ENCODE data around the gene BTRC. TPM values are rescaled to one million over a fixed set of nuclear protein-coding genes. Genes with fewer than 3 reads are reported as not detected.

BTRC gene
- polyA plus RNA-seq, 1 experiment = 23.2 TPM

DNA sequence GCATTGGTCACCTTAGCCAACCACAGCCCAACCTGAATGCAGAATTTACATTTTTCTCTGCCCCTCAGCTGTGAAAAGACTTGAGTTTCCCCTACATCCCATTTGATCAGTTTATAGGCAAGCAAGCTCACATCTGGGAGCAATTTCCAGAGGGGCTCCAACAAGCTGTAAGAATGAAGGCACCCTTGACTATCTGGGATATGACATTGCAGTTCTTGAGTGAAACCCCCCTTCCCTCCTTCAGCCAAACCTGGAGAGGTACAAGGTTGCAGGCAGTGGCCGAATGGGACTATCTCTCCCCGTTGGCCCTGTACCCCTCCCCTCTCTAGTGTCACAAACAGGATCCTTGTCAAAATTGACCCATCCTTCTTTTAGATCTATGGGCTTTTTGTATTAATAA is 203.6 kb downstream of the BTRC start:
- no peak for DNase-seq (ENCODE audit: low read depth, low spot score)
- Histone ChIP-seq H3K27me3 (ENCODE audit: control insufficient read depth, insufficient read depth, low read length) (no peaks in the 10 kb centered on the region), H3K27ac (ENCODE audit: low read depth, low read length) (no peak overlapping the region), H3K9me3 (ENCODE audit: control insufficient read depth, insufficient read depth, low read length) (no peaks in the 10 kb centered on the region), H3K4me3 (ENCODE audit: low read depth, low read length) (no peak overlapping the region)
- POLR2A ChIA-PET = no interaction called here
- CTCF ChIA-PET = interaction anchor here (0.6 to 1.5 kb wide), 2 partner anchors 219 to 343 kb away, joined by 3 to 8 read pairs; no protein-coding TSS in a partner anchor
- no peak for TF ChIP-seq CTCF (IDR thresholded peaks at IDR 0.05; ENCODE audit: low read depth, low read length)

- no peak overlapping the region for H3K4me3 ChIP-seq (ENCODE audit: low read depth, low read length)
- H3K9me3 ChIP-seq (ENCODE audit: control insufficient read depth, insufficient read depth, low read length) = no peaks in the 10 kb centered on the region
- DNase-seq (ENCODE audit: low read depth, low spot score) = no peak
- ChIA-PET CTCF (no interaction called here), POLR2A (no interaction called here)
- H3K27me3 ChIP-seq (ENCODE audit: control insufficient read depth, insufficient read depth, low read length) = peaks cover 5% of the 10 kb centered on the region
- TF ChIP-seq CTCF (IDR thresholded peaks at IDR 0.05; ENCODE audit: low read depth, low read length) = no peak
- H3K27ac ChIP-seq (ENCODE audit: low read depth, low read length) = peak overlapping the region; percentile 2
These were observed 204.2 kb downstream of the BTRC start for GRCh38 chr10:101558204-101558603.

DNA sequence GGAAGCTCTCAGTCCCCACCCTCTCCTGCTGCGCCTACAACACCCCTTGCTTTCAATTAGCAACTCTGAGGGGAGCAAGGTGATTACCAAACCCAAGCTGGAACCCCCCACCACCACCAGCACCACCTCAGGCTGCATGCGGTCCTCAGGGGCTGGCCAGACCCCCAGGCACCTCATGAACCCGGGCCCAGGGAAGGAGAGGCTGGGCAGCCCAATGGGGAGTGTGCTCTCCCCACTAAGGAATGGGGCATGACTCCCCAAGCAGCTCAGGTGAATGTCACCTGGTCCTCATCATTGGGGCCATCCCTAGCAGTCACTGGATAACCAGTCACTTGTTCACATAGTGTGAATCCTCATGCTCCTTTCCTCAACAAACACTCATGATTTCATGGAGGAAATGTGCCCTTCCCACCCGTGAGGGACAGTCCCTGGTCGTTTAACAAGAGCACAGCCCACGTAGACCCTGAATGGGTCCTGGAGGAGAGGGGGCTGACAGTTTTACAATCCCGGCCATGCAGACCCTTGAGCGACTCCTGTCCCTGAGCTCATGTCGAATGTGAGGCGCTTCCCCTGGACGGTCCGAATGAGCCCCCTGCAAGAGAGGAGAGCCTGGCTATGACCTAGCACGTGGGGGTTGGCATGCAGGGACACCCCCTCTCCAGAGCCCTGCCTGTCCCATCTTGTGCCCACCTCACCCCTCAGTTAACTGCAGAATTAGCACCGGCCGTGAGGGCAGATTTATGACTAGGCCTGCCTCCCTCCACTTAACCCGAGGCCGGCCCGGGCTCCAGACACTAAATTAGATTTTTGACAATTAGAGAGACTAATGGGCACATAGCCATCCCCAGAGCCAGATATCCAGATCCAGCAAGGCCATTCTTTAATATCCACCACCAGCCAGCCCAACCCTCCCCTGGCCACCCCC is 205.0 kb downstream of the BTRC start:
- Histone ChIP-seq H3K27me3 (ENCODE audit: control insufficient read depth, insufficient read depth, low read length) (peaks cover 5% of the 10 kb centered on the region), H3K27ac (ENCODE audit: low read depth, low read length) (no peak overlapping the region), H3K4me3 (ENCODE audit: low read depth, low read length) (no peak overlapping the region), H3K9me3 (ENCODE audit: control insufficient read depth, insufficient read depth, low read length) (no peaks in the 10 kb centered on the region)
- no peak for DNase-seq (ENCODE audit: low read depth, low spot score)
- POLR2A ChIA-PET = no interaction called here
- CTCF ChIA-PET = interaction anchor here (1.1 kb wide), 1 partner anchor 345 kb away, joined by 3 read pairs; no protein-coding TSS in a partner anchor
- no peak for TF ChIP-seq CTCF (IDR thresholded peaks at IDR 0.05; ENCODE audit: low read depth, low read length)

- no peak for TF ChIP-seq CTCF (IDR thresholded peaks at IDR 0.05; ENCODE audit: low read depth, low read length)
- ChIA-PET CTCF (interaction anchor here (0.9 to 1.1 kb wide), 2 partner anchors 11 to 345 kb away, joined by 3 to 4 read pairs; no protein-coding TSS in a partner anchor), POLR2A (no interaction called here)
- Histone ChIP-seq H3K9me3 (ENCODE audit: control insufficient read depth, insufficient read depth, low read length) (no peaks in the 10 kb centered on the region), H3K27me3 (ENCODE audit: control insufficient read depth, insufficient read depth, low read length) (peaks cover 5% of the 10 kb centered on the region), H3K4me3 (ENCODE audit: low read depth, low read length) (no peak overlapping the region), H3K27ac (ENCODE audit: low read depth, low read length) (no peak overlapping the region)
- no peak for DNase-seq (ENCODE audit: low read depth, low spot score)
These were observed 205.8 kb downstream of the BTRC start for GRCh38 chr10:101559596-101560297.
